T-cell (primary cell): ENCODE results near the gene TGFBI. TPM values are rescaled to one million over a fixed set of nuclear protein-coding genes. Genes with fewer than 3 reads are reported as not detected.

Experiments used
- ATAC-seq, 4 experiments: fragments of 200-7000 bp in 3 of 4; fragments of 150-1000 bp in 1 of 4; cut with Tn5 transposase; replicated peaks in 1 of 4; 1 replicate in 3 of 4; 2 replicates in 1 of 4; pipeline ENCODE4 v1.10.0; 2021; ENCODE audit warnings: moderate library complexity in 3 of 4, mild to moderate bottlenecking in 2 of 4, moderate number of reproducible peaks in 1 of 4
- CTCF ChIA-PET, 2 donors: fragments of 300-600 bp; sonication (Branson Sonifier 250); formaldehyde crosslinking; loops; one replicate each; lab custom pipeline; 2022; ENCODE audit warnings: antibody characterized with exemption in 2 of 2; lab: Charles Lee
- POLR2A ChIA-PET, 2 donors: fragments of 300-600 bp; sonication (Branson Sonifier 250); formaldehyde crosslinking; loops; one replicate each; lab custom pipeline; 2022; ENCODE audit warnings: antibody characterized with exemption in 2 of 2; lab: Charles Lee
- DNase-seq, 35 experiments: peaks; one replicate each; pipeline versions ENCODE4 v3.0.0 to v3.0.0-alpha.2; 2013 to 2023
- H3K27ac ChIP-seq: one replicate; pipeline ENCODE4 v1.5.1; 2013; ENCODE audit warnings: low read length
- H3K27me3 ChIP-seq, 2 experiments: replicated peaks in 1 of 2; 1 replicate in 1 of 2; 2 replicates in 1 of 2; pipeline versions ENCODE4 v1.6.1 to v1.7.0; 2013; ENCODE audit warnings: low read length in 1 of 2, mixed read lengths in 1 of 2; ENCODE audit not compliant: control insufficient read depth in 2 of 2, insufficient read depth in 2 of 2; ENCODE audit errors: extremely low read depth in 1 of 2
- H3K36me3 ChIP-seq, 2 donors: 1 replicate in 1 of 2; 2 replicates in 1 of 2; pipeline versions ENCODE4 v1.6.1 to v1.7.0; 2013; ENCODE audit warnings: low read length in 1 of 2; ENCODE audit not compliant: control insufficient read depth in 2 of 2, insufficient read depth in 1 of 2; ENCODE audit errors: extremely low read depth in 1 of 2
- H3K4me1 ChIP-seq, 2 experiments: 1 replicate in 1 of 2; 2 replicates in 1 of 2; pipeline versions ENCODE4 v1.6.1 to v1.7.0; 2013; ENCODE audit warnings: low read length in 2 of 2, mixed read lengths in 1 of 2; ENCODE audit not compliant: insufficient read depth in 2 of 2, control insufficient read depth in 1 of 2; ENCODE audit errors: extremely low read depth in 1 of 2
- H3K4me3 ChIP-seq, 2 donors: 1 replicate in 1 of 2; 2 replicates in 1 of 2; pipeline versions ENCODE4 v1.5.1 to v1.7.0; 2013; ENCODE audit warnings: mild to moderate bottlenecking in 2 of 2, low read length in 1 of 2, moderate library complexity in 1 of 2; ENCODE audit not compliant: control insufficient read depth in 1 of 2; ENCODE audit errors: extremely low read depth in 1 of 2
- H3K9me3 ChIP-seq: 2 replicates; pipeline ENCODE4 v1.7.0; 2013
- H3K27ac Mint-ChIP-seq, 2 donors: one replicate each; pipeline ENCODE4 v1.8.0; 2020 to 2021; ENCODE audit warnings: mild to moderate bottlenecking in 2 of 2, mixed read lengths in 2 of 2
- H3K27me3 Mint-ChIP-seq, 2 donors: one replicate each; pipeline ENCODE4 v1.8.0; 2021 to 2022; ENCODE audit warnings: mixed read lengths in 2 of 2
- H3K36me3 Mint-ChIP-seq: one replicate; pipeline ENCODE4 v1.8.0; 2021; ENCODE audit warnings: mixed read lengths
- H3K4me1 Mint-ChIP-seq, 3 donors: one replicate each; pipeline ENCODE4 v1.8.0; 2020 to 2022; ENCODE audit warnings: mixed read lengths in 3 of 3, mild to moderate bottlenecking in 1 of 3
- H3K4me3 Mint-ChIP-seq, 3 donors: one replicate each; pipeline ENCODE4 v1.8.0; 2020 to 2022; ENCODE audit warnings: mild to moderate bottlenecking in 3 of 3, mixed read lengths in 3 of 3, moderate library complexity in 3 of 3
- H3K9me3 Mint-ChIP-seq, 3 donors: one replicate each; pipeline ENCODE4 v1.8.0; 2020 to 2022; ENCODE audit warnings: mixed read lengths in 3 of 3
- WGBS: methylation state at CpG from one replicate; pipeline ENCODE4 v1.1.5; 2013; ENCODE audit warnings: missing lambda C conversion rate; ENCODE audit not compliant: insufficient coverage; 5-methylcytosine and 5-hydroxymethylcytosine counted together
- total RNA-seq, 35 experiments: library from RNA in 6 of 35; stranded (reverse) in 6 of 35; fragments of 120-200 nt in 1 of 35; gene quantifications; one replicate each; pipeline versions ENCODE4 v1.2.1 to v1.2.4 and lab custom pipeline; 2013 to 2026

TGFBI gene
- total RNA-seq, 5 donors from 2014 or later (not counting 1 experiment from before 2014, with no cell fraction given), result 1.9 to 5.1 (median 2.9) TPM

GRCh38 chr5:136076881-136077445 is 48.2 kb downstream of the TGFBI start:
- no peak for DNase-seq
- Mint-ChIP-seq H3K4me1 (peaks cover 7 to 13% (median 11%) of the 10 kb centered on the region in 3 donors), H3K27me3 (peaks cover 36 to 47% of the 10 kb centered on the region in 2 donors), H3K9me3 (no peaks in the 10 kb centered on the region), H3K36me3 (no peaks in the 10 kb centered on the region), H3K4me3 (no peak overlapping the region), H3K27ac (no peak overlapping the region)
- ChIA-PET POLR2A (interaction anchor here in 1 of 2 donors (0.6 kb wide), 1 partner anchor 39 kb away, joined by 3 read pairs; no protein-coding TSS in a partner anchor), CTCF (no interaction called here)
- Histone ChIP-seq H3K36me3 (no peaks in the 10 kb centered on the region), H3K9me3 (no peaks in the 10 kb centered on the region), H3K27me3 (peaks cover 17 to 40% of the 10 kb centered on the region in 2 experiments), H3K4me3 (no peak overlapping the region), H3K4me1 (peaks cover 0 to 8% of the 10 kb centered on the region in 2 experiments), H3K27ac (no peak overlapping the region)
- 74% methylated on average over 2 of the region's 4 CpGs for WGBS
- ATAC-seq, result no peak

DNA sequence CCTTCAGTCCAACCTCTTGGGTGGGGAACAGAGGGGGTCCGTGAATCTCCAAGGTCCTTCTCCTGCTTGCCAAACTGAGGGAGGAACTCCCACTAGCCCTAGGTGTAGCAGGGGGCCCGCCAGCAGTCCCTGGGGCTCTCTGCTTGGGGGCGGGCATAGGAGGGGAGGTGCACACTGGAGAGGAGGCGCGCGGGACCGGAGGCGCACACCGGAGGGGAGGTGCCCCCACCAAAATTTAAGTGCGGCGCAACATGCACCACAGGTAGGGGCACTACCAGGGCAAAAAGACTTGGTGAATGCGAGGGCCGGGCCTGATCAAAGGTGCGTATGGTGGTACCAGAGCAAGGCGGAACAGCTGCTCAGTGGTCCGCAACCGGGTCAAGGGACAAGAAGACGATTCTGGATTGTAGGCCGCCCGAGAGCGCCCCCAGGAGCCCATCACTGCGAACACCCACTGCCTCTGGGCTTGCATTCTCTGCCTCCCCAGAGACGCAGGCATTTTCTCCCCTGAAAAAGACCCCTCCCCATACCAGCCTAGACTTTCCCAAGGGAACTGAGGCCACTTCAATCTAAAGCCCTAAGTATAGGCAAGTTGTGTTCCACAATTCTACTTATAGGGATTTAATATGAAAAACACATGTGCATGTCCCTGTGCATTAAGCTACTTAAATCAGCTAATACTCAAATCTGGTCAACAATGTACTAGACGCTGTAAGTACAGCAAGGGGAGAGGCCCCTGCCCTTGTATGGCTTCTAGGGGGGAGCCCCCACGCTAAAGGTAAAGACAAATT is 50.6 kb downstream of the TGFBI start:
- Histone ChIP-seq H3K9me3 (no peaks in the 10 kb centered on the region), H3K27ac (no peak overlapping the region), H3K4me3 (peak overlapping the region in 1 of 2 donors; percentile 10), H3K27me3 (peaks cover 17 to 42% of the 10 kb centered on the region in 2 experiments), H3K36me3 (no peaks in the 10 kb centered on the region), H3K4me1 (peaks cover 0 to 8% of the 10 kb centered on the region in 2 experiments)
- Mint-ChIP-seq H3K4me1 (peaks cover 7 to 13% (median 11%) of the 10 kb centered on the region in 3 donors), H3K9me3 (no peaks in the 10 kb centered on the region), H3K27me3 (peaks cover 36 to 47% of the 10 kb centered on the region in 2 donors), H3K4me3 (peak overlapping the region in 2 of 3 donors; percentile 51 to 76), H3K36me3 (no peaks in the 10 kb centered on the region), H3K27ac (no peak overlapping the region)
- no peak for ATAC-seq
- ChIA-PET CTCF (interaction anchor here in 1 of 2 donors (0.7 kb wide), 1 partner anchor 129 kb away, joined by 3 read pairs; no protein-coding TSS in a partner anchor), POLR2A (no interaction called here)
- 41% methylated on average over 23 of the region's 25 CpGs for WGBS
- no peak for DNase-seq

- ChIA-PET CTCF (interaction anchor here in 1 of 2 donors (0.7 kb wide), 1 partner anchor 130 kb away, joined by 3 read pairs; no protein-coding TSS in a partner anchor), POLR2A (no interaction called here)
- Mint-ChIP-seq H3K9me3 (no peaks in the 10 kb centered on the region), H3K27me3 (peaks cover 36 to 51% of the 10 kb centered on the region in 2 donors), H3K36me3 (no peaks in the 10 kb centered on the region), H3K4me3 (peak overlapping the region; percentile 51 to 76 (median 61)), H3K27ac (no peak overlapping the region), H3K4me1 (peaks cover 7 to 13% (median 11%) of the 10 kb centered on the region in 3 donors)
- Histone ChIP-seq H3K4me1 (peaks cover 0 to 8% of the 10 kb centered on the region in 2 experiments), H3K9me3 (no peaks in the 10 kb centered on the region), H3K27me3 (peaks cover 17 to 42% of the 10 kb centered on the region in 2 experiments), H3K4me3 (peak overlapping the region; percentile 26 to 42), H3K27ac (no peak overlapping the region), H3K36me3 (no peaks in the 10 kb centered on the region)
- DNase-seq (no peak), ATAC-seq (no peak)
- WGBS, result 57% methylated on average over 10 of the region's 13 CpGs
Measured at GRCh38 chr5:136080113-136080482, 51.3 kb downstream of the TGFBI start.

- peak; percentile 67 to 94 (median 83) for ATAC-seq
- H3K4me1 Mint-ChIP-seq, result peaks cover 7 to 13% (median 11%) of the 10 kb centered on the region in 3 donors
Measured at GRCh38 chr5:136080483-136081216, 51.9 kb downstream of the TGFBI start.

DNA sequence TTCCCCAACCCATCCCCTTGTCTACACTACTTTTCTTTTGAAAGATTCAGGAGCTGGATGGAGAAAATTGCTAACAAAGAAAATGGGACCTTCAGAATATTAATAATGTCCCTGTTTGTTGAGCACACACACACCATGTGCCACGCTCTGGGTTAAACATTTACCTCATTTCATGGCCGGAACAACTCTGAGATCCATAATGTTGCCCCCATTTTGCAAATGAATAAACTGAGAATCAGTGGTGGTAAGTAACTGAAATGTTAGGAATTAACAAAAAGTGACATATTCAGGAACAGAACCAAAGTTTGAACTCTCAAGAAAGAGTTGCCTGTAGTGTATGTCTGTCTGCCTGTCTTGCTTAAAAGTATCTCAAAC is 52.4 kb downstream of the TGFBI start:
- CTCF ChIA-PET, result interaction anchor here (0.6 to 2.0 kb wide), 8 partner anchors 29 to 1452 kb away, joined by 3 to 9 read pairs (median 4); no protein-coding TSS in a partner anchor
- WGBS, result no CpG with 5 or more reads among the region's 2 CpGs
- H3K36me3 Mint-ChIP-seq, result no peaks in the 10 kb centered on the region
- Histone ChIP-seq H3K27me3 (peaks cover 17 to 42% of the 10 kb centered on the region in 2 experiments), H3K4me3 (no peak overlapping the region), H3K9me3 (no peaks in the 10 kb centered on the region), H3K27ac (no peak overlapping the region), H3K36me3 (no peaks in the 10 kb centered on the region), H3K4me1 (peaks cover 0 to 8% of the 10 kb centered on the region in 2 experiments)
- no peaks in the 10 kb centered on the region for H3K9me3 Mint-ChIP-seq
- POLR2A ChIA-PET, result interaction anchor here in 1 of 2 donors (0.6 kb wide), 1 partner anchor 96 kb away, joined by 4 read pairs; no protein-coding TSS in a partner anchor
- ATAC-seq (no peak), DNase-seq (no peak)
- H3K27ac Mint-ChIP-seq, result no peak overlapping the region
- H3K4me3 Mint-ChIP-seq, result no peak overlapping the region
- peaks cover 36 to 51% of the 10 kb centered on the region in 2 donors for H3K27me3 Mint-ChIP-seq
- H3K4me1 Mint-ChIP-seq, result peaks cover 7 to 13% (median 11%) of the 10 kb centered on the region in 3 donors

More at GRCh38 chr5:136080483-136081216, 51.9 kb downstream of the TGFBI start:
- peaks cover 36 to 51% of the 10 kb centered on the region in 2 donors for H3K27me3 Mint-ChIP-seq
- no peaks in the 10 kb centered on the region for H3K36me3 Mint-ChIP-seq
- Histone ChIP-seq H3K36me3 (no peaks in the 10 kb centered on the region), H3K4me1 (peaks cover 0 to 8% of the 10 kb centered on the region in 2 experiments), H3K27ac (no peak overlapping the region), H3K27me3 (peaks cover 17 to 42% of the 10 kb centered on the region in 2 experiments), H3K4me3 (peak overlapping the region; percentile 26 to 42), H3K9me3 (no peaks in the 10 kb centered on the region)
- H3K27ac Mint-ChIP-seq, result no peak overlapping the region
- peak overlapping the region; percentile 51 to 76 (median 61) for H3K4me3 Mint-ChIP-seq
- 58% methylated on average over 31 of the region's 34 CpGs for WGBS
- CTCF ChIA-PET, result interaction anchor here in 1 of 2 donors (1.4 to 2.0 kb wide), 4 partner anchors 133 to 192 kb away, joined by 3 to 8 read pairs (median 6); no protein-coding TSS in a partner anchor
- peak; percentile 4 to 73 (median 47) for DNase-seq
- H3K9me3 Mint-ChIP-seq, result no peaks in the 10 kb centered on the region
- POLR2A ChIA-PET, result no interaction called here
